ENCODE measurements around the gene C1QTNF4. TPM values are rescaled to one million over a fixed set of nuclear protein-coding genes. Genes with fewer than 3 reads are reported as not detected.

The C1QTNF4 gene
- total RNA-seq, 2 experiments from 2014 or later: 3.6 TPM; not detected in 1

GRCh38 chr11:47615249-47615648 lies 21.0 kb upstream of the C1QTNF4 start:
- no TSS peak for BruUV-seq (replicated peaks)
- intact Hi-C loops (cut with micrococcal nuclease; ENCODE audit: unreplicated experiment): loop anchor here (5.0 kb wide), 1 partner anchor 128 kb away; no protein-coding TSS in a partner anchor
- DNase-seq (ENCODE audit: low spot score): no peak
- H4K20me1 ChIP-seq (ENCODE audit: insufficient read depth, low read length): no peaks in the 10 kb centered on the region
- no peaks in the 10 kb centered on the region for H3K9me3 ChIP-seq (ENCODE audit: low read length)
- H3K4me3 ChIP-seq (ENCODE audit: low read depth, low read length, poor library complexity, severe bottlenecking): no peak overlapping the region
- peaks cover 28% of the 10 kb centered on the region for H3K36me3 ChIP-seq (ENCODE audit: insufficient read depth, low read length)
- H3K9me2 ChIP-seq (ENCODE audit: insufficient read depth, low read length): no peaks in the 10 kb centered on the region
- H2AFZ ChIP-seq (ENCODE audit: low read length): no peak overlapping the region
- ChIA-PET CTCF (ENCODE audit: unreplicated experiment) (no interaction called here), POLR2A (interaction anchor here (0.9 to 1.3 kb wide), 2 partner anchors 36 to 100 kb away, joined by 3 to 4 read pairs; partner anchors contain the start of genes AGBL2, KBTBD4 and NDUFS3)
- H3K4me2 ChIP-seq (ENCODE audit: low read length): no peak overlapping the region
- TF ChIP-seq EZH2phosphoT487 (IDR thresholded peaks at IDR 0.05; ENCODE audit: borderline replicate concordance, low read depth, low read length): no peak
- TF ChIP-seq, protein P1, sequence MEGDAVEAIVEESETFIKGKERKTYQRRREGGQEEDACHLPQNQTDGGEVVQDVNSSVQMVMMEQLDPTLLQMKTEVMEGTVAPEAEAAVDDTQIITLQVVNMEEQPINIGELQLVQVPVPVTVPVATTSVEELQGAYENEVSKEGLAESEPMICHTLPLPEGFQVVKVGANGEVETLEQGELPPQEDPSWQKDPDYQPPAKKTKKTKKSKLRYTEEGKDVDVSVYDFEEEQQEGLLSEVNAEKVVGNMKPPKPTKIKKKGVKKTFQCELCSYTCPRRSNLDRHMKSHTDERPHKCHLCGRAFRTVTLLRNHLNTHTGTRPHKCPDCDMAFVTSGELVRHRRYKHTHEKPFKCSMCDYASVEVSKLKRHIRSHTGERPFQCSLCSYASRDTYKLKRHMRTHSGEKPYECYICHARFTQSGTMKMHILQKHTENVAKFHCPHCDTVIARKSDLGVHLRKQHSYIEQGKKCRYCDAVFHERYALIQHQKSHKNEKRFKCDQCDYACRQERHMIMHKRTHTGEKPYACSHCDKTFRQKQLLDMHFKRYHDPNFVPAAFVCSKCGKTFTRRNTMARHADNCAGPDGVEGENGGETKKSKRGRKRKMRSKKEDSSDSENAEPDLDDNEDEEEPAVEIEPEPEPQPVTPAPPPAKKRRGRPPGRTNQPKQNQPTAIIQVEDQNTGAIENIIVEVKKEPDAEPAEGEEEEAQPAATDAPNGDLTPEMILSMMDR (conservative IDR thresholded peaks at IDR 0.05; ENCODE audit: low read length): no peak
- peaks cover 16% of the 10 kb centered on the region for H3K4me1 ChIP-seq (ENCODE audit: insufficient read depth, low read length, poor library complexity, severe bottlenecking)
- no peaks in the 10 kb centered on the region for H3K79me2 ChIP-seq (ENCODE audit: insufficient read depth, low read depth, low read length)
- H3K27ac ChIP-seq (ENCODE audit: low read depth, low read length, poor library complexity, severe bottlenecking): no peak overlapping the region

DNA sequence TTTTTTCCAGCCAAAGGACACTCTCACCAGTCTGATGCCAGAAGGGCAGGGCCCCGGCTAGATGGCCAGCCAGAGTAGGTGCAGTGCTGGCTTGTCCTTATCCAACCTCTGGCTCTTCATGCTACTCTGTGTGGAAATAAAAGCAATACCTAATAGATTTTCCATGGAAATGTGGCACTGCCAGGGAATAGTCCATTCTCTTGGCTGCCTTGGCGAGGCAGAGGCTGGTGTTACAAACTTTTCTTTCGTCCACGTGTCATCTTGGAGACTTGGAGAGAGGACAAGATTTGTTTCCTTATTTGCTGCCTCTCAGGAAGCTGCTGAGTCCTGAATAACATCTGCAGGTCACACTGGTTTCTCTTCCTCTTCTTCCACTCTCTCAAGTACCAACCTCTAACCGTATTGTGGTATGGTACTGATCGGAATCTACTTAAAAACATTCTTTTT lies 17.2 kb upstream of the C1QTNF4 start:
- H3K4me2 ChIP-seq (ENCODE audit: low read length): peak overlapping the region; percentile 83
- peak overlapping the region; percentile 65 for H3K27ac ChIP-seq (ENCODE audit: low read depth, low read length, poor library complexity, severe bottlenecking)
- H3K79me2 ChIP-seq (ENCODE audit: insufficient read depth, low read depth, low read length): no peaks in the 10 kb centered on the region
- DNase-seq (ENCODE audit: low spot score): peak; percentile 79
- peak overlapping the region; percentile 43 for H3K4me3 ChIP-seq (ENCODE audit: low read depth, low read length, poor library complexity, severe bottlenecking)
- no TSS peak for BruUV-seq (replicated peaks)
- POLR2A ChIA-PET: interaction anchor here (0.7 kb wide), 1 partner anchor 146 kb away, joined by 3 read pairs; no protein-coding TSS in a partner anchor
- no peaks in the 10 kb centered on the region for H3K9me2 ChIP-seq (ENCODE audit: insufficient read depth, low read length)
- no peaks in the 10 kb centered on the region for H4K20me1 ChIP-seq (ENCODE audit: insufficient read depth, low read length)
- CTCF ChIA-PET (ENCODE audit: unreplicated experiment): interaction anchor here (0.7 kb wide), 1 partner anchor 108 kb away, joined by 3 read pairs; no protein-coding TSS in a partner anchor
- TF ChIP-seq, protein P1 (conservative IDR thresholded peaks at IDR 0.05; ENCODE audit: low read length): no peak
- TF ChIP-seq EZH2phosphoT487 (IDR thresholded peaks at IDR 0.05; ENCODE audit: borderline replicate concordance, low read depth, low read length): no peak
- H3K4me1 ChIP-seq (ENCODE audit: insufficient read depth, low read length, poor library complexity, severe bottlenecking): peaks cover 28% of the 10 kb centered on the region
- intact Hi-C loops (cut with micrococcal nuclease; ENCODE audit: unreplicated experiment): no loop called here
- no peaks in the 10 kb centered on the region for H3K9me3 ChIP-seq (ENCODE audit: low read length)
- H3K36me3 ChIP-seq (ENCODE audit: insufficient read depth, low read length): no peaks in the 10 kb centered on the region; the same call in 1 of the 2 replicates
- 0 out of 2 replicates have a peak overlapping the region, but pooled peaks have one; percentile 2 for H2AFZ ChIP-seq (ENCODE audit: low read length)

DNA sequence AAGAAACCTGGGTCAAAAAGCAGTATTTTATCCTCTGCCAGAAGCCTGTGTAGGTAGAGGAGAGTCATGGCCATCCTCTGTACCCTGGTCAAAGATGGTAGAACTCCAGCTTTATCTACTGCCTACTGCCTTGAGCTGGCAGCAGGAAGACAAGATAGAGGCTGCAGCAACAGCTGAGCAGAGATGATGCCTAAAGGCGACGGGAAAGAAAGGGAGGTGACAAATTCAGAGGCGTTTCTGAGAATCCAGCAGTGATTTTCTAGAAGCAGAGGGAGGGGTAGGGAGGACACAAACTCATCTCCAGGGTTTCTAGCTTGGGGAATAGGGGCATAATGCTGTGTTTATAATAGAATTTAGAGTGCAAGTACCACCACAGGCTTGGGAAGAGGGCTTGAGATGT lies 15.5 kb upstream of the C1QTNF4 start:
- DNase-seq (ENCODE audit: low spot score): no peak
- no TSS peak for BruUV-seq (replicated peaks)
- Histone ChIP-seq H3K9me3 (ENCODE audit: low read length) (no peaks in the 10 kb centered on the region), H2AFZ (ENCODE audit: low read length) (no peak overlapping the region), H3K79me2 (ENCODE audit: insufficient read depth, low read depth, low read length) (no peaks in the 10 kb centered on the region), H3K9me2 (ENCODE audit: insufficient read depth, low read length) (no peaks in the 10 kb centered on the region), H3K4me2 (ENCODE audit: low read length) (no peak overlapping the region), H3K4me1 (ENCODE audit: insufficient read depth, low read length, poor library complexity, severe bottlenecking) (peaks cover 31% of the 10 kb centered on the region), H3K4me3 (ENCODE audit: low read depth, low read length, poor library complexity, severe bottlenecking) (no peak overlapping the region), H3K27ac (ENCODE audit: low read depth, low read length, poor library complexity, severe bottlenecking) (no peak overlapping the region), H4K20me1 (ENCODE audit: insufficient read depth, low read length) (no peaks in the 10 kb centered on the region), H3K36me3 (ENCODE audit: insufficient read depth, low read length) (no peaks in the 10 kb centered on the region; the same call in 1 of the 2 replicates)
- TF ChIP-seq, protein P1 (conservative IDR thresholded peaks at IDR 0.05; ENCODE audit: low read length): no peak
- CTCF ChIA-PET (ENCODE audit: unreplicated experiment): no interaction called here
- intact Hi-C loops (cut with micrococcal nuclease; ENCODE audit: unreplicated experiment): no loop called here
- POLR2A ChIA-PET: interaction anchor here (0.6 to 1.0 kb wide), 4 partner anchors 11 to 988 kb away, joined by 3 to 5 read pairs (median 3); no protein-coding TSS in a partner anchor

Measured in OCI-LY7 (cell line).